Hepatocyte (in vitro differentiated cells): ENCODE data around the gene LYRM9.

Experiments used
- CTCF ChIP-seq: fragments of 200-600 bp; sonication (generic); IDR thresholded peaks from 2 replicates; pipeline ENCODE4 v1.5.1; 2016; ENCODE audit warnings: antibody characterized with exemption, mild to moderate bottlenecking; ENCODE audit not compliant: poor library complexity
- EZH2 ChIP-seq: fragments of 200-600 bp; sonication (generic); IDR thresholded peaks from 2 replicates; pipeline ENCODE4 v1.6.1; 2016; ENCODE audit warnings: antibody characterized with exemption, mild to moderate bottlenecking, borderline replicate concordance
- EZH2phosphoT487 ChIP-seq: fragments of 200-600 bp; sonication (generic); IDR thresholded peaks from one replicate; pipeline ENCODE4 v1.6.1; 2018; ENCODE audit warnings: antibody characterized with exemption, mild to moderate bottlenecking, low read depth, moderate library complexity; ENCODE audit not compliant: unreplicated experiment, severe bottlenecking

- TF ChIP-seq CTCF = no peak
- TF ChIP-seq EZH2 = no peak
- no peak for TF ChIP-seq EZH2phosphoT487
Observed at GRCh38 chr17:27845264-27846041, 47.7 kb downstream of the LYRM9 start.
